Colonic mucosa (tissue), 4 donors: ENCODE results near the gene PTGES2. TPM values are rescaled to one million over a fixed set of nuclear protein-coding genes. Genes with fewer than 3 reads are reported as not detected.

Experiments used
- DNase-seq: peaks from one replicate; pipeline ENCODE4 v3.0.0-alpha.2; 2020
- H3K27ac ChIP-seq: fragments of 200-600 bp; one replicate; pipeline ENCODE4 v1.8.0; 2021
- H3K27me3 ChIP-seq: fragments of 200-600 bp; one replicate; pipeline ENCODE4 v1.8.0; 2021
- H3K36me3 ChIP-seq: fragments of 200-600 bp; one replicate; pipeline ENCODE4 v1.8.0; 2021
- H3K4me1 ChIP-seq: fragments of 200-600 bp; one replicate; pipeline ENCODE4 v1.8.0; 2021; ENCODE audit warnings: mild to moderate bottlenecking
- H3K4me3 ChIP-seq: fragments of 200-600 bp; one replicate; pipeline ENCODE4 v1.8.0; 2021
- H3K9ac ChIP-seq, 2 donors: one replicate each; pipeline ENCODE4 v1.7.0; 2013; ENCODE audit warnings: control low read depth in 2 of 2, low read depth in 2 of 2, low read length in 2 of 2
- H3K9me3 ChIP-seq: fragments of 200-600 bp; one replicate; pipeline ENCODE4 v1.8.0; 2021
- CTCF ChIP-seq: fragments of 200-600 bp; IDR thresholded peaks from one replicate; pipeline ENCODE4 v1.8.0; 2022; ENCODE audit warnings: antibody characterized with exemption, mild to moderate bottlenecking
- intact Hi-C: fragments of 100-400 bp; cut with DNase I; formaldehyde crosslinking; loops from one replicate; pipeline ENCODE4 v1.14.1; 2022
- total RNA-seq, 2 donors: library from RNA; stranded (reverse); fragmentation: NEBNext Ultra II Directional in 1 of 2; extraction: Animal tissue kit (Norgen Biotek cat#: 25700) in 1 of 2; gene quantifications; one replicate each; pipeline ENCODE4 v1.2.1, GENCODE V29; 2021
- donor health status: healthy.
- donor health status: DM: no; HTN: no; CAD: no.
- donor health status: DM: no; HTN: no; CAD: no.

PTGES2 gene
- total RNA-seq, 2 donors from 2014 or later = 93.7 to 142 TPM

- no peaks in the 10 kb centered on the region for H3K36me3 ChIP-seq
- no peak overlapping the region for H3K27ac ChIP-seq
- no peak for DNase-seq
- intact Hi-C loops = no loop called here
- H3K27me3 ChIP-seq = no peaks in the 10 kb centered on the region
- no peaks in the 10 kb centered on the region for H3K9me3 ChIP-seq
- H3K4me3 ChIP-seq = no peak overlapping the region
- peaks cover 9% of the 10 kb centered on the region for H3K4me1 ChIP-seq
- peak overlapping the region in 1 of 2 donors; percentile 40 for H3K9ac ChIP-seq
- no peak for TF ChIP-seq CTCF
Observed at GRCh38 chr9:128144239-128145181, 17.0 kb upstream of the PTGES2 start.

- no peaks in the 10 kb centered on the region for H3K27me3 ChIP-seq
- H3K9me3 ChIP-seq = no peaks in the 10 kb centered on the region
- H3K9ac ChIP-seq = peak overlapping the region; percentile 26 to 40
- no peaks in the 10 kb centered on the region for H3K36me3 ChIP-seq
- no peak for TF ChIP-seq CTCF
- H3K27ac ChIP-seq = no peak overlapping the region
- intact Hi-C loops = no loop called here
- DNase-seq = peak; percentile 50
- H3K4me1 ChIP-seq = peaks cover 7% of the 10 kb centered on the region
- H3K4me3 ChIP-seq = no peak overlapping the region
Observed at GRCh38 chr9:128143525-128144238, 16.2 kb upstream of the PTGES2 start.

GRCh38 chr9:128142596-128142995, 15.1 kb upstream of the PTGES2 start:
- TF ChIP-seq CTCF = no peak
- H3K9ac ChIP-seq = no peak overlapping the region
- no peaks in the 10 kb centered on the region for H3K9me3 ChIP-seq

GRCh38 chr9:128142061-128142460, 14.5 kb upstream of the PTGES2 start:
- Histone ChIP-seq H3K9ac (no peak overlapping the region), H3K9me3 (no peaks in the 10 kb centered on the region), H3K36me3 (no peaks in the 10 kb centered on the region), H3K4me3 (no peak overlapping the region), H3K27ac (no peak overlapping the region), H3K27me3 (no peaks in the 10 kb centered on the region), H3K4me1 (peaks cover 5% of the 10 kb centered on the region)
- intact Hi-C loops = no loop called here
- TF ChIP-seq CTCF = no peak
- DNase-seq = no peak

More at GRCh38 chr9:128142596-128142995, 15.1 kb upstream of the PTGES2 start:
- Histone ChIP-seq H3K27me3 (no peaks in the 10 kb centered on the region), H3K4me3 (no peak overlapping the region), H3K36me3 (no peaks in the 10 kb centered on the region), H3K27ac (no peak overlapping the region), H3K4me1 (peaks cover 5% of the 10 kb centered on the region)
- intact Hi-C loops = no loop called here
- DNase-seq = no peak

DNA sequence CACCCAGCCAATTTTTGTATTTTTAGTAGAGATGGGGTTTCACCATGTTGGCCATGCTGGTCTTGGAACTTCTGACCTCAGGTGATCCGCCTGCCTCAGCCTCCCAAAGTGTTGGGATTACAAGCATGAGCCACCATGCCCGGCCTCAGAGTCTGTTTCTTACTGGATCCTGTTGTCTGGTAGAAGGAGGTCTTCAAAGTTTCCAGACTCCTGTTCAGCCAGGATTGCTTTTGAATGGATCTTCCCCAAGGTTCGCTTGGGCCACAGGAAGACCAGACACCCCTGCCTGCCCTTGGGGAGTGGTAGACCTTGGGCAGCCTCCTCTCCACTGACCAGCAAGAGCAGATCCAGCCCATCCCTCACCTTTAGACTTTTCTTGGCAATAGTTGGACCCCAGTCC, 14.1 kb upstream of the PTGES2 start:
- DNase-seq = no peak
- no peak overlapping the region for H3K9ac ChIP-seq

More for the DNA sequence above, 14.1 kb upstream of the PTGES2 start:
- no peak overlapping the region for H3K4me3 ChIP-seq
- H3K36me3 ChIP-seq = no peaks in the 10 kb centered on the region
- no peaks in the 10 kb centered on the region for H3K27me3 ChIP-seq
- H3K27ac ChIP-seq = no peak overlapping the region
- intact Hi-C loops = no loop called here
- H3K9me3 ChIP-seq = no peaks in the 10 kb centered on the region
- TF ChIP-seq CTCF = no peak
- peaks cover 5% of the 10 kb centered on the region for H3K4me1 ChIP-seq
